ENCODE data around the gene OR4N5.

Gene OR4N5

DNA sequence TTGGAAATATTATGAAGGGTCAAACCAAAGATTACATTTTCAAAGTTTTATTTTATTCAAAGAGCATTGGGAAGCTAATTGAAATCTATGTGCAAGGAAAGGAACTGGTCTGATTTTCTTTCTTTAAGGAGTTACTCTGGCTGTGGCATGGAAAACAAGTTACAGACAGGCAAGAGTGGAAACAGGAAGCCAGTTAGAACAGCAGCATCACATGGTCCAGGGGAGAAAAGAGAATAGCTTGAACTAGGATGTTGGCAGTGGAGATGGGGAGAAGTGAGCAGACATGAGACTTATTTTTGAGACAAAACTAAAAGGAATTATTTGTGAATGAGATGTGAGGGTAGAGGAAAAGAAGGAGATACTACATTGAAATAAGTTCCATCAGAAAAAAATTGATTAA is 55.5 kb downstream of the OR4N5 start:
- no peak overlapping the region for H3K4me3 ChIP-seq (ENCODE audit: low read length)
- TF ChIP-seq, protein P1, sequence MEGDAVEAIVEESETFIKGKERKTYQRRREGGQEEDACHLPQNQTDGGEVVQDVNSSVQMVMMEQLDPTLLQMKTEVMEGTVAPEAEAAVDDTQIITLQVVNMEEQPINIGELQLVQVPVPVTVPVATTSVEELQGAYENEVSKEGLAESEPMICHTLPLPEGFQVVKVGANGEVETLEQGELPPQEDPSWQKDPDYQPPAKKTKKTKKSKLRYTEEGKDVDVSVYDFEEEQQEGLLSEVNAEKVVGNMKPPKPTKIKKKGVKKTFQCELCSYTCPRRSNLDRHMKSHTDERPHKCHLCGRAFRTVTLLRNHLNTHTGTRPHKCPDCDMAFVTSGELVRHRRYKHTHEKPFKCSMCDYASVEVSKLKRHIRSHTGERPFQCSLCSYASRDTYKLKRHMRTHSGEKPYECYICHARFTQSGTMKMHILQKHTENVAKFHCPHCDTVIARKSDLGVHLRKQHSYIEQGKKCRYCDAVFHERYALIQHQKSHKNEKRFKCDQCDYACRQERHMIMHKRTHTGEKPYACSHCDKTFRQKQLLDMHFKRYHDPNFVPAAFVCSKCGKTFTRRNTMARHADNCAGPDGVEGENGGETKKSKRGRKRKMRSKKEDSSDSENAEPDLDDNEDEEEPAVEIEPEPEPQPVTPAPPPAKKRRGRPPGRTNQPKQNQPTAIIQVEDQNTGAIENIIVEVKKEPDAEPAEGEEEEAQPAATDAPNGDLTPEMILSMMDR (conservative IDR thresholded peaks at IDR 0.05; ENCODE audit: low read length): no peak
- no peak for DNase-seq (ENCODE audit: low read depth)
